ENCODE data around the gene OTUB2. TPM values are rescaled to one million over a fixed set of nuclear protein-coding genes. Genes with fewer than 3 reads are reported as not detected.
A peak's percentile ranks its signal among the peaks of the same experiment; 100 is the strongest.

OTUB2 gene
- total RNA-seq, 1 experiment from 2014 or later: 0.55 TPM

DNA sequence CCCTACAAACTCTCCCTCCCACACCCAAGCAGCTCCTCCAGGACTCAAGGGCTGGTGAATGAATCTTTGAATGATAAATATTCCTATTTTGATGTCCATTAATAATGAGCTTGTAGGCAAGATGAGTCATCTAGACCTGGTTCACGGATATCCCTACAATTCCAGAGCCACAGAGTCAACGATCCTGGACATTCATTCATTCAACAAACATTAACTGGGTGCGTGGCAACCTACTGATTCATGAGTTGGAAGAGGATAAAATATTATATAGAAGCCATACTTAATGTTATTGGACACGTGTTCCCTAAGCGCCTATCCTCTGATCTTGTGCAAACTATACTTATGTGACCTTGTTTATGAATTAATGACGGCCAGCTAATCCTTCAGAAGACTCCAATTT lies 420 bp upstream of the OTUB2 start:
- Histone ChIP-seq H3K9me2 (ENCODE audit: insufficient read depth) (no peaks in the 10 kb centered on the region), H3K27me3 (ENCODE audit: insufficient read depth, low read depth) (no peaks in the 10 kb centered on the region), H4K20me1 (ENCODE audit: insufficient read depth) (no peaks in the 10 kb centered on the region), H3K36me3 (ENCODE audit: low read depth) (no peaks in the 10 kb centered on the region), H3F3A (ENCODE audit: insufficient read depth, low read depth) (peaks cover 19% of the 10 kb centered on the region; the same call in 1 of the 2 replicates), H3K79me2 (ENCODE audit: low read depth) (no peaks in the 10 kb centered on the region), H3K4me1 (replicated peaks; ENCODE audit: insufficient read depth) (peaks cover 22% of the 10 kb centered on the region), H3K27ac (no peak overlapping the region), H3K4me2 (peak overlapping the region; percentile 68), H3K9me3 (ENCODE audit: insufficient read depth, low read depth) (no peaks in the 10 kb centered on the region), H3K4me3 (peak overlapping the region; percentile 54; the same call in 1 of the 2 replicates), H2AFZ (no peak overlapping the region)
- no TSS peak for BruUV-seq (replicated peaks)
- ChIA-PET POLR2A (ENCODE audit: unreplicated experiment) (no interaction called here), CTCF (no interaction called here)
- no peak for TF ChIP-seq EZH2 (IDR thresholded peaks at IDR 0.05; ENCODE audit: low read depth)
- TF ChIP-seq, protein P1, sequence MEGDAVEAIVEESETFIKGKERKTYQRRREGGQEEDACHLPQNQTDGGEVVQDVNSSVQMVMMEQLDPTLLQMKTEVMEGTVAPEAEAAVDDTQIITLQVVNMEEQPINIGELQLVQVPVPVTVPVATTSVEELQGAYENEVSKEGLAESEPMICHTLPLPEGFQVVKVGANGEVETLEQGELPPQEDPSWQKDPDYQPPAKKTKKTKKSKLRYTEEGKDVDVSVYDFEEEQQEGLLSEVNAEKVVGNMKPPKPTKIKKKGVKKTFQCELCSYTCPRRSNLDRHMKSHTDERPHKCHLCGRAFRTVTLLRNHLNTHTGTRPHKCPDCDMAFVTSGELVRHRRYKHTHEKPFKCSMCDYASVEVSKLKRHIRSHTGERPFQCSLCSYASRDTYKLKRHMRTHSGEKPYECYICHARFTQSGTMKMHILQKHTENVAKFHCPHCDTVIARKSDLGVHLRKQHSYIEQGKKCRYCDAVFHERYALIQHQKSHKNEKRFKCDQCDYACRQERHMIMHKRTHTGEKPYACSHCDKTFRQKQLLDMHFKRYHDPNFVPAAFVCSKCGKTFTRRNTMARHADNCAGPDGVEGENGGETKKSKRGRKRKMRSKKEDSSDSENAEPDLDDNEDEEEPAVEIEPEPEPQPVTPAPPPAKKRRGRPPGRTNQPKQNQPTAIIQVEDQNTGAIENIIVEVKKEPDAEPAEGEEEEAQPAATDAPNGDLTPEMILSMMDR (conservative IDR thresholded peaks at IDR 0.05): no peak
- intact Hi-C loops (cut with micrococcal nuclease; ENCODE audit: unreplicated experiment): no loop called here
- no peak for DNase-seq

DNA sequence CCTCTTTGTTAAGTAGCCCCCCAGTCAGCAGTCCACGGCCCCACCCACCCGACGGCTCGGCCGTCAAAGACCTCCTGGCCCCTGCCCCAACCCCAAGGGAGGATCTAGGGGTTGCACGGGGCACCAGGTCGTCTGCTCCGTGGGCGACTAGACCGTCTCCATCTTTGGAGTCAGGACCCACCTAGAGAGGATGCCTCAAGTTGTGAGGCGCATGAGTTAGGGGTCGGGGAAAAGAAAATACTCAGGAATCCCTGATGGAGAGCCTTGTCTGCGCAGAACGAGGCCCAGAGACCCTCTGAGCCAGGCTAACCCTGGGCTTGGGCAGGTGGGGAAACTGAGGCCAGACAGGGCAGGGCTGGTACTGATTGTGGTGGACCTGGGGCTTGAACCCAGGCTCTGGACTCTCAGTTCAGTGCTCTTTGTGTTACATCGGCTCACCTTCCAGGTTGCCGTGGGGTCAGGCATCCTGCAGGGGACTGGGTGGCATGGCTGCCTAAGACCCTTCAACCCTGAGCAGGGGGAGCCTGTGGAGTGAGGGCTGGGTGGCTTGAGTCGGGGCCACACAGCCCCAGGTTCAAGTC lies 839 bp downstream of the OTUB2 start:
- Histone ChIP-seq H3K27ac (no peak overlapping the region), H3K4me2 (peak overlapping the region; percentile 68), H3K36me3 (ENCODE audit: low read depth) (no peaks in the 10 kb centered on the region), H3K79me2 (ENCODE audit: low read depth) (no peaks in the 10 kb centered on the region), H3K4me3 (peak overlapping the region; percentile 54; the same call in 1 of the 2 replicates), H3F3A (ENCODE audit: insufficient read depth, low read depth) (peaks cover 15% of the 10 kb centered on the region; the same call in 1 of the 2 replicates), H3K9me2 (ENCODE audit: insufficient read depth) (no peaks in the 10 kb centered on the region), H3K27me3 (ENCODE audit: insufficient read depth, low read depth) (no peaks in the 10 kb centered on the region), H3K9me3 (ENCODE audit: insufficient read depth, low read depth) (no peaks in the 10 kb centered on the region), H2AFZ (peak overlapping the region; percentile 77), H3K4me1 (replicated peaks; ENCODE audit: insufficient read depth) (peaks cover 18% of the 10 kb centered on the region), H4K20me1 (ENCODE audit: insufficient read depth) (no peaks in the 10 kb centered on the region)
- intact Hi-C loops (cut with micrococcal nuclease; ENCODE audit: unreplicated experiment): no loop called here
- no peak for DNase-seq
- TF ChIP-seq, protein P1 (conservative IDR thresholded peaks at IDR 0.05): no peak
- no peak for TF ChIP-seq EZH2 (IDR thresholded peaks at IDR 0.05; ENCODE audit: low read depth)
- ChIA-PET POLR2A (ENCODE audit: unreplicated experiment) (no interaction called here), CTCF (interaction anchor here (0.6 kb wide), 1 partner anchor 885 kb away, joined by 3 read pairs; no protein-coding TSS in a partner anchor)
- no TSS peak for BruUV-seq (replicated peaks)

DNA sequence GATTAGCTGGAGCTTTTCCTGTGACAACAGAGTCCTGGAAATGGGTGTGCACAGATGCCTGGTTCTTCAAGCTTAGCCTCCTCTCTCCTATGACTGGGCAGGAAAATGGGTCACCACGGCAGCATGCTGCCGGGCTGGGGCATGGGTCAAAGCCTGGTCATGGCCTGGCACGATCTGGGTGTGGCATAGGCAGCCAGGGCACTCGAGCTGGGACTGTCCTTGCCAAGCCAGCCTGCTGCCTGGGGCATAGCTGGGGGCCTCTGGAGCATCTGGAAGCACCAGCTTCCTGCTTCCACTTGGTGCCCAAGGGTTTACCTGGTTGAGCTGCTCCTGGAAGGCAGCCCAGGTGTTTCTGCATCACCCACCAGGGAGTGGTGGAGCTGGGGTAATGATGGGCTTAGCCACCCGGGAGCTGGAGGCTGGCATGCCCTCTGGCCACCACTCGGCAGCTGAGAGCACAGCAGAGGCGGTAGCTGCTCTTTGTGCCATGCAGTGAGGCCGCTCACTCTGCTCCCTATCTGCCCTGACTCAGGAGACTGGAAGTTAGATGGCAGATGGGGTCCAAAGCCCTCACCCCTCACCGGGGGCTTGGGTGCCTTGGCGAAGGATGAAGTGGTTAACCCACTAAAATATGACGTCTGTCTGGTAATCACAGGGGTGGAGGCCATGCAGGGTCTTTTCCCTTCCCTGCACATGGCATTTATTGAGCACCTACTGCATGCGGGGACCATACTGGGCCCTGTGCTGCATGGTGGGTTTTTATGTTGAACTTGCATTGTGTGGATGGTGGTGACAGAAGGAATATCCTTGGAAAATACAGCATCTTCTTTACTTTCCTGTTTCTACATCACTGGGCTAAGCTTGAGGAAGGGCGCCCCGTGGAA lies 1.7 kb downstream of the OTUB2 start:
- CTCF ChIA-PET: interaction anchor here (0.6 kb wide), 1 partner anchor 886 kb away, joined by 3 read pairs; no protein-coding TSS in a partner anchor
- H3K27me3 ChIP-seq (ENCODE audit: insufficient read depth, low read depth): no peaks in the 10 kb centered on the region
- no peak overlapping the region for H3K4me3 ChIP-seq
- no peaks in the 10 kb centered on the region for H3K36me3 ChIP-seq (ENCODE audit: low read depth)
- peak; percentile 52 to 83 for DNase-seq
- H3K4me1 ChIP-seq (replicated peaks; ENCODE audit: insufficient read depth): peaks cover 18% of the 10 kb centered on the region
- no peaks in the 10 kb centered on the region for H3K9me2 ChIP-seq (ENCODE audit: insufficient read depth)
- H3K4me2 ChIP-seq: peak overlapping the region; percentile 68
- 0 out of 2 replicates have a peak overlapping the region, but pooled peaks have one; percentile 4 for H3K27ac ChIP-seq
- no peaks in the 10 kb centered on the region for H3K79me2 ChIP-seq (ENCODE audit: low read depth)
- BruUV-seq (replicated peaks): no TSS peak
- no peaks in the 10 kb centered on the region for H4K20me1 ChIP-seq (ENCODE audit: insufficient read depth)
- POLR2A ChIA-PET (ENCODE audit: unreplicated experiment): interaction anchor here (0.6 kb wide), 1 partner anchor 57 kb away, joined by 4 read pairs; no protein-coding TSS in a partner anchor
- TF ChIP-seq, protein P1 (conservative IDR thresholded peaks at IDR 0.05): no peak
- TF ChIP-seq EZH2 (IDR thresholded peaks at IDR 0.05; ENCODE audit: low read depth): no peak
- H3K9me3 ChIP-seq (ENCODE audit: insufficient read depth, low read depth): no peaks in the 10 kb centered on the region
- intact Hi-C loops (cut with micrococcal nuclease; ENCODE audit: unreplicated experiment): no loop called here
- peaks cover 15% of the 10 kb centered on the region; the same call in 1 of the 2 replicates for H3F3A ChIP-seq (ENCODE audit: insufficient read depth, low read depth)
- H2AFZ ChIP-seq: no peak overlapping the region
